Osteocyte (in vitro differentiated cells): ENCODE results near the gene SLC48A1. TPM values are rescaled to one million over a fixed set of nuclear protein-coding genes. Genes with fewer than 3 reads are reported as not detected.
"Not testable (repeated sequence)": the region's sequence is repeated elsewhere in the genome, so short reads cannot be mapped to it uniquely, and the experiment has no call there.

ENCODE experiments used
- DNase-seq: peaks from one replicate; pipeline ENCODE4 v3.0.0; 2021; ENCODE audit warnings: mixed read lengths; ENCODE audit not compliant: unreplicated experiment; ENCODE audit errors: extremely low spot score
- H3K27ac Mint-ChIP-seq: one replicate; pipeline ENCODE4 v1.8.0; 2021; ENCODE audit warnings: mild to moderate bottlenecking, mixed read lengths; ENCODE audit not compliant: unreplicated experiment
- H3K27me3 Mint-ChIP-seq: one replicate; pipeline ENCODE4 v1.8.0; 2021; ENCODE audit warnings: mixed read lengths; ENCODE audit not compliant: unreplicated experiment
- H3K36me3 Mint-ChIP-seq: one replicate; pipeline ENCODE4 v1.8.0; 2021; ENCODE audit warnings: mixed read lengths; ENCODE audit not compliant: unreplicated experiment
- H3K4me1 Mint-ChIP-seq: one replicate; pipeline ENCODE4 v1.8.0; 2021; ENCODE audit warnings: mixed read lengths; ENCODE audit not compliant: unreplicated experiment
- H3K4me3 Mint-ChIP-seq: one replicate; pipeline ENCODE4 v1.8.0; 2021; ENCODE audit warnings: mild to moderate bottlenecking, moderate library complexity, mixed read lengths; ENCODE audit not compliant: unreplicated experiment
- H3K9me3 Mint-ChIP-seq: one replicate; pipeline ENCODE4 v1.8.0; 2021; ENCODE audit warnings: mixed read lengths; ENCODE audit not compliant: unreplicated experiment
- CTCF ChIP-seq: fragments of 200-600 bp; sonication (generic); IDR thresholded peaks from 2 replicates; pipeline ENCODE4 v1.5.0; 2021; ENCODE audit warnings: antibody characterized with exemption, mild to moderate bottlenecking, moderate library complexity
- total RNA-seq: library from RNA; stranded (reverse); gene quantifications from 2 replicates; pipeline ENCODE4 v1.2.1, GENCODE V29; 2021

Gene SLC48A1
- total RNA-seq, 1 donor from 2014 or later, result 21.2 TPM

- peaks cover 2% of the 10 kb centered on the region for H3K36me3 Mint-ChIP-seq
These were observed 39.9 kb downstream of the SLC48A1 start for GRCh38 chr12:47812797-47813510.

GRCh38 chr12:47813511-47814196 lies 40.6 kb downstream of the SLC48A1 start:
- no peak for TF ChIP-seq CTCF
- H3K9me3 Mint-ChIP-seq, result no peaks in the 10 kb centered on the region
- H3K27ac Mint-ChIP-seq, result peak overlapping the region; percentile 97
- H3K27me3 Mint-ChIP-seq, result no peaks in the 10 kb centered on the region
- H3K36me3 Mint-ChIP-seq, result peaks cover 2% of the 10 kb centered on the region
- peak overlapping the region; percentile 61 for H3K4me3 Mint-ChIP-seq
- DNase-seq, result no peak
- H3K4me1 Mint-ChIP-seq, result peaks cover 94% of the 10 kb centered on the region

More at GRCh38 chr12:47812797-47813510, 39.9 kb downstream of the SLC48A1 start:
- Mint-ChIP-seq H3K27me3 (no peaks in the 10 kb centered on the region), H3K9me3 (no peaks in the 10 kb centered on the region), H3K27ac (peak overlapping the region; percentile 97), H3K4me1 (peaks cover 94% of the 10 kb centered on the region), H3K4me3 (peak overlapping the region; percentile 61)
- no peak for TF ChIP-seq CTCF
- DNase-seq, result peak; percentile 94

DNA sequence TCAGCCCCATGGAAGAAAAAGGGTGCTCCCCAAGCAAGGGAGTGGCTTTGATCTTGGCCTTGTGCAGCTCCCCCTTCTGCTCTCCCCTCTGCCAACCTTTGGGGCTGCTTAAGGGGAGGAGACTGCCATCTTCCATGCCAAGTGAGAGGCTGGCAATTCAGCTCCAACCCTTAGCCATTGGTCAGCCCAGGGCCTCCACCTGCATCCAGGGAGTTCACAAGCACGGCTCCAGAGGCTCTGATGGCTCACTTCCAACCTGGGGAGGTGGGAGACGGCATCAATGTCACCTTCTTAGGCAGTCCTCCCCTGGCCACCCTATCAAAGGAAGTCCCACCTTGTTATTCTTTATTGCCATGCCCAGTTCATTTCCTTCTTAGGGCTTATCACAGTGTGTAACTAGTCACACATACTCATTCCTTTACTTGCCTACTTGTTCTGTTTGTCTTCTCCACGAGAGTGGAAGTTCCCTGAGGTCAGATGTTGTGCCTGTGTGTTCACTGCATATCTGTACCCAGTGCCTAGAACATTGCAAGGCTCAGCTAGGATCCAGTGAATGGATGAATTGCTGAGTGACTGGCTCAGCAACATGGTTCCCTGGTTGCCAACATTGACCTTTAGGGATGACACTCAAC lies 41.6 kb downstream of the SLC48A1 start:
- Mint-ChIP-seq H3K4me1 (peaks cover 87% of the 10 kb centered on the region), H3K36me3 (peaks cover 2% of the 10 kb centered on the region), H3K9me3 (no peaks in the 10 kb centered on the region), H3K4me3 (no peak overlapping the region), H3K27me3 (no peaks in the 10 kb centered on the region), H3K27ac (peak overlapping the region; percentile 97)
- TF ChIP-seq CTCF, result no peak
- no peak for DNase-seq

- H3K27ac Mint-ChIP-seq, result peak overlapping the region; percentile 92
- H3K27me3 Mint-ChIP-seq, H3K9me3 Mint-ChIP-seq, H3K36me3 Mint-ChIP-seq, H3K4me3 Mint-ChIP-seq, DNase-seq: not testable (repeated sequence)
- peaks cover 83% of the 10 kb centered on the region for H3K4me1 Mint-ChIP-seq
These were observed 42.4 kb downstream of the SLC48A1 start for GRCh38 chr12:47815447-47815846.

DNA sequence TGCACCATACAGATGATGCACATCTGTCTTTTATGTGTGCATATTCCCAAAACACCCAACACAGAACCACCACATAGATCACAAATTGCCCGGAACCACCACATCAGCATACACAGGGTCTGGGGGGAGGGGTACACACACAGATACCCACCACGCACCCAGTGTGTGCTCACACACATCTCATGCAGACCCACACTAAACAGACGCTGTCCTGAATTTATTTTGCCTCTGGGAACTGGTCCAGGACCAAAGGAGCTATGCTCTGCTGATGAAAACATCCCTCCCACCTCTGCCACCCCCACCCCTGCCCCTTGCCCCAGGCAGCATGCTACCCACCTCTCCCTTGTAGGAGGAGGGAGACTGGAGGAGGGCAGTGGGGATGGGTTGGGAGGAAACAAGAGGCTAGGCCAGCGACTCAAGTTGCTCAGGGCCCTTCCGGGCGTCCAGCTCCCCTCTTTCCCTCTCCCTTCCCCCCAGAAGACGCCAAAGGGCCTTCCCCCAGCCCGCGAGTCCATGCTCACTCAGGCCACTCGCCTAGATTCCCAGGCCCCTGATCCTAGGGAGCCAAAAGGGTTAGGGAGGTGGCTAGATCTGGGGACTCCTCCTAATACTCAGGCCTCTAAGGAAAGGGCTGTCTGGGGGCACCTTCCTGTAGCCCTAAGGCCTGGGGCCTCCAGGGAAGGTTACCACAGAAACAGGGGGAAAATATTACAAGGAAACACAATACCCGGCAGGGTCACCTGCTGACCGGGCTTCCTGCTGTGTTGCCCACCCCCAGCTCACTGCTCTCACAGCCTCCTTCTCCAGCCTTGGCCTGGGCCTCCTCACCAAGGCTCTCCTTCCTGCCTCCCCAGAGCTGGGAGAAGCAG lies 43.6 kb downstream of the SLC48A1 start:
- TF ChIP-seq CTCF, result no peak
- no peaks in the 10 kb centered on the region for H3K9me3 Mint-ChIP-seq
- H3K36me3 Mint-ChIP-seq, result peaks cover 2% of the 10 kb centered on the region
- peak overlapping the region; percentile 92 for H3K27ac Mint-ChIP-seq
- peak overlapping the region; percentile 79 for H3K4me3 Mint-ChIP-seq
- peaks cover 83% of the 10 kb centered on the region for H3K4me1 Mint-ChIP-seq
- DNase-seq, result no peak
- no peaks in the 10 kb centered on the region for H3K27me3 Mint-ChIP-seq
